Dendritic cell treated with granulocyte-macrophage colony-stimulating factor and Interleukin-4, amounts not matched to agents 40 ng/mL and 50 ng/mL, for 4 days (primary cell): ENCODE results near the gene TRPC4AP.

Experiments used
- H3K27ac Mint-ChIP-seq: one replicate; pipeline ENCODE4 v1.8.0; 2022; ENCODE audit warnings: mild to moderate bottlenecking, mixed read lengths
- H3K27me3 Mint-ChIP-seq: one replicate; pipeline ENCODE4 v1.8.0; 2022; ENCODE audit warnings: mild to moderate bottlenecking, mixed read lengths
- H3K36me3 Mint-ChIP-seq: one replicate; pipeline ENCODE4 v1.8.0; 2022; ENCODE audit warnings: low read depth, mixed read lengths
- H3K4me1 Mint-ChIP-seq: one replicate; pipeline ENCODE4 v1.8.0; 2022; ENCODE audit warnings: low read depth, mixed read lengths
- H3K4me3 Mint-ChIP-seq: one replicate; pipeline ENCODE4 v1.8.0; 2022; ENCODE audit warnings: mild to moderate bottlenecking, moderate library complexity, mixed read lengths
- H3K9me3 Mint-ChIP-seq: one replicate; pipeline ENCODE4 v1.8.0; 2022; ENCODE audit warnings: mixed read lengths
- intact Hi-C: fragments of 100-400 bp; cut with micrococcal nuclease; formaldehyde crosslinking; loops from one replicate; pipeline ENCODE4 v1.15.0; 2022

Gene TRPC4AP

GRCh38 chr20:34982270-34983088 lies 110.1 kb downstream of the TRPC4AP start:
- Mint-ChIP-seq H3K4me1 (no peaks in the 10 kb centered on the region), H3K4me3 (no peak overlapping the region), H3K27ac (no peak overlapping the region), H3K36me3 (no peaks in the 10 kb centered on the region), H3K9me3 (no peaks in the 10 kb centered on the region), H3K27me3 (peaks cover 31% of the 10 kb centered on the region)
- intact Hi-C loops, result no loop called here

DNA sequence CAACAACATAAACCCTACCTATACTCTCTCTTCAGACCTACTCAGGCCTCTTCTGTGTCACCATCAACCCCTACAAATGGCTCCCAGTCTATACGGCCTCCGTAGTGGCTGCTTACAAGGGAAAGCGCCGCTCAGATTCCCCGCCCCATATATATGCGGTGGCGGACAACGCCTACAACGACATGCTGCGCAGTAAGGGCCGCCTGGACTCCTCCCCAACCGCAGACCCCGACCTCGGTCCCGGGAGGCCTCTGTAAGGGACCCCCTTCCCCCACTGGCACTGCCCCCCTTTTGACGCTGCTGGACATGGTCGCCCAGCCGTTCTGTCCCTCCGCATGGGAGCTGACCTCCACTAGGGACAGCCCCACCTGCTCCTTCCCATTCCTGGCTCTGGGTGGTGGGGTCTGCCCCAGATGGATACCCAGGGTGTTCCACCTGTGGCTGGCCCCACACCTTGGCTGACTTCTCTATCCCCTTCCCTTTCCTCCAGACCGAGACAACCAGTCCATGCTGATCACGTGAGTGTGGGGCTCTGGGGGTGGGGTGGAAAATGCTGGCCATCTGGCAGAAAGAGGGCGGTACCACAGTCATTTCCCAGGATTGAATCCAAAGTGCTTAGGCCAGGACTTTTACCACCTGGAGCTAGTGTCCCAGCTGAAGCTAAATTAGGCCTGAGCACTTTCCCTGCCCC lies 111.9 kb downstream of the TRPC4AP start:
- no peaks in the 10 kb centered on the region for H3K4me1 Mint-ChIP-seq
- no peaks in the 10 kb centered on the region for H3K36me3 Mint-ChIP-seq
- peaks cover 23% of the 10 kb centered on the region for H3K27me3 Mint-ChIP-seq
- no peak overlapping the region for H3K27ac Mint-ChIP-seq
- no peak overlapping the region for H3K4me3 Mint-ChIP-seq
- no peaks in the 10 kb centered on the region for H3K9me3 Mint-ChIP-seq
- intact Hi-C loops, result no loop called here

GRCh38 chr20:34979366-34980153 lies 113.0 kb downstream of the TRPC4AP start:
- intact Hi-C loops, result no loop called here
- no peak overlapping the region for H3K4me3 Mint-ChIP-seq
- no peak overlapping the region for H3K27ac Mint-ChIP-seq
- H3K4me1 Mint-ChIP-seq, result no peaks in the 10 kb centered on the region
- H3K27me3 Mint-ChIP-seq, result peaks cover 15% of the 10 kb centered on the region
- H3K36me3 Mint-ChIP-seq, result no peaks in the 10 kb centered on the region
- H3K9me3 Mint-ChIP-seq, result no peaks in the 10 kb centered on the region

DNA sequence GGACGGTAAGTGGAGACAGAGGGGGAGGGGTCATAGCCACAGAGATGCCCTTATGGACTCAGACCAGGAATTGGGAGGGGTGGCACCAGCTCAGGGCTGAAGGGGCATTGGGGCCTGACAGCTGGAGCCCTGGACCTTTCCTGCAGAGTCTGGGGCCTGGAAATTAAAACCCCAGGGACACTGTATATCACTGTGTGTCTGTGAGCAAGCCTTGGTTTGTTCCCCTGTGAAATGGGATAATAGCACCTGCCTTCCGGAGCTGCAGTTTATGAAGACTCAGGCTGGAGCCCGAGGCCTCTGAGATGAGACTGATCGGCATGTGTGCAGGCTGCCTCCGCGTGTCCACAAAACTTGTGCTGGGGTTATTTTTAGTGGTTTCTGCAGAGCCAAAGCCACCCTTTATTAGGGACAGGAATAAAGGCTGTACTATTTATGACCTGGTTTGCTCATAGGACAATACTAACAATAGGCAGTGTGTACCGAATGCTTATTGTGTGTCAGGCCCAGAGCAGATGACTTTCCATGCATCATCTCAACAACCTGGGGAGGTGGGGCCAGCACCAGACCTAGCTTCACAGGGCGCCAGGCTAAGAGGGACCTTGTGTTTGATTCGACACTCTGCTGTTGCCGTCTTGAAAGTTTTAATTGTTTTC lies 114.4 kb downstream of the TRPC4AP start:
- H3K27me3 Mint-ChIP-seq, result peaks cover 2% of the 10 kb centered on the region
- H3K4me1 Mint-ChIP-seq, result no peaks in the 10 kb centered on the region
- no peak overlapping the region for H3K27ac Mint-ChIP-seq
- H3K36me3 Mint-ChIP-seq, result no peaks in the 10 kb centered on the region
- no peaks in the 10 kb centered on the region for H3K9me3 Mint-ChIP-seq
- intact Hi-C loops, result no loop called here
- H3K4me3 Mint-ChIP-seq, result no peak overlapping the region

DNA sequence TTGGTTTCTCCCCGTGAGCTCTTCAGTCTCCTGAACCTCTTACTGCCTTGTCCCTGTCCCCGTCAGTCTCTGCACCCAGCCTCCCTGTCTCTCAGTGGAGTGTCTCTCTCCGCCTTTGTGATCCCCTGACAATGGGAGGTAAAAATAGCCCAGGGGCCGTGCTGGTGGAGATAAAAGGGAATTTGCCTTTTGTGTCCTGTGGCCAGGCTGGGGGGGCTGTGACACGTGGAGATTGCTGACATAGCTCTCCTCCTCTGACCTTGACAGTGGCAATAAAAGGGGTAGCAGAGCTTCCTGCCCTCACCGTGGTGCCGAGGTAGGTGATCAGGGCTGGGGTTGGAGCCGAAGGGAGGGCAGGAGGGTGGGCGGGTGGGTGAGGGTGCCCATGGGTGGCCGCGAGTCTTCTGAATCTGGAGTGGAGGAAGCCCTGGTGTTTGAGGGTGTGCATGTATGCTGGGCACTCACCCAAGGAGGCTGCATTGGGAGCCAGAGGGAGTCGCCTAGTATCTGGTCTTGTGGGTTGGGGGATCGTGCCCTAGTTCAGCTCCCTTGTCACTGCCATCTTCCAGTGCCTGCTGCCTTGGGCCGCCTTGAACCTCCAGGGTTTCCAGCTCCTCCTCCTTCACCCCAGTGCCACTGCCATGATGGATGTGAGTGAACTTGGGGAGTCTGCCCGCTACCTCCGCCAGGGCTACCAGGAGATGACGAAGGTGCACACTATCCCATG lies 115.1 kb downstream of the TRPC4AP start:
- intact Hi-C loops, result no loop called here
- no peak overlapping the region for H3K27ac Mint-ChIP-seq

DNA sequence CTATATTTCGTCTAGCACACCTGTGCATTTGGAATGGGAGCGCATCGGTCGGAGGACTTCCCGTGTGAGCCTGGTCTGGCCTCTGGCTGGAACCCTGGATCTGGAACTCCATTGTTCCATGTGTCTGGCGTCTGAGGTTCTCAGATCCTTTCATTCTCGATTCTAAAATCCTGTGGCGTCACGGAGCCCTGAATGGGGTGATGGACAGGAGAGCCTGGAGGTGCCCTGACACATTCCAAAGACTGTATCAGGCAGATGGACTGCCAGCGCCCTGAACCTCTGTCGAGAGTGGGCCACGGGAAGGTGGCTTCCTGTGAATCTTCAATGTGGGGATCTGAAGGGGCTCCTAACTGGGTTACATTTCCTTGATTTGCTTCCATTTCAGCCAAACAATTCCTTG lies 116.3 kb downstream of the TRPC4AP start:
- Mint-ChIP-seq H3K4me3 (no peak overlapping the region), H3K9me3 (no peaks in the 10 kb centered on the region), H3K27me3 (peaks cover 1% of the 10 kb centered on the region), H3K27ac (no peak overlapping the region), H3K4me1 (no peaks in the 10 kb centered on the region), H3K36me3 (no peaks in the 10 kb centered on the region)
- intact Hi-C loops, result no loop called here

More for the DNA sequence above, 115.1 kb downstream of the TRPC4AP start:
- Mint-ChIP-seq H3K4me3 (no peak overlapping the region), H3K36me3 (no peaks in the 10 kb centered on the region), H3K27me3 (peaks cover 1% of the 10 kb centered on the region), H3K9me3 (no peaks in the 10 kb centered on the region), H3K4me1 (no peaks in the 10 kb centered on the region)

DNA sequence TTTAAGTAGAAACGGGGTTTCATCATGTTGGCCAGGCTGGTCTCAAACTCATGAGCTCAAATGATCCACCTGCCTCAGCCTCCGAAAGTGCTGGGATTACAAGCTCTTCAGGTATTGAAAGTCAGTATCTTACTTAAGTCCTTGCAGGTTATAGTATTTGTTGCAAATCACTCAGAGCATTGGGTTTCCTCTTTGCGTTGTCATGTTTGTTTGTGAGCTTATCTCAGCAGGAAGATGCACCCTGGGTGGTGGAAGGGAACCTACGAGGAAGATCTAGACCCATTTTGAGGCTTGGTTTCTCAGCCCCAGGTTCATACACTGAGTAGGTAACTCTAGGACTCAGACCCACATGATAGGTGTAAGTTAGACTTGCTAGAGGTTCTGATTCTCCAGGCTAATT lies 118.4 kb downstream of the TRPC4AP start:
- H3K4me1 Mint-ChIP-seq, result no peaks in the 10 kb centered on the region
- no peak overlapping the region for H3K27ac Mint-ChIP-seq

GRCh38 chr20:34971561-34972235 lies 120.9 kb downstream of the TRPC4AP start:
- H3K4me3 Mint-ChIP-seq, result no peak overlapping the region
- H3K36me3 Mint-ChIP-seq, result no peaks in the 10 kb centered on the region
- peaks cover 1% of the 10 kb centered on the region for H3K27me3 Mint-ChIP-seq
- no peak overlapping the region for H3K27ac Mint-ChIP-seq
- H3K4me1 Mint-ChIP-seq, result no peaks in the 10 kb centered on the region
- intact Hi-C loops, result no loop called here
- H3K9me3 Mint-ChIP-seq, result no peaks in the 10 kb centered on the region

More for the DNA sequence above, 118.4 kb downstream of the TRPC4AP start:
- Mint-ChIP-seq H3K36me3 (no peaks in the 10 kb centered on the region), H3K4me3 (no peak overlapping the region), H3K9me3 (no peaks in the 10 kb centered on the region), H3K27me3 (peaks cover 1% of the 10 kb centered on the region)
- intact Hi-C loops, result no loop called here

DNA sequence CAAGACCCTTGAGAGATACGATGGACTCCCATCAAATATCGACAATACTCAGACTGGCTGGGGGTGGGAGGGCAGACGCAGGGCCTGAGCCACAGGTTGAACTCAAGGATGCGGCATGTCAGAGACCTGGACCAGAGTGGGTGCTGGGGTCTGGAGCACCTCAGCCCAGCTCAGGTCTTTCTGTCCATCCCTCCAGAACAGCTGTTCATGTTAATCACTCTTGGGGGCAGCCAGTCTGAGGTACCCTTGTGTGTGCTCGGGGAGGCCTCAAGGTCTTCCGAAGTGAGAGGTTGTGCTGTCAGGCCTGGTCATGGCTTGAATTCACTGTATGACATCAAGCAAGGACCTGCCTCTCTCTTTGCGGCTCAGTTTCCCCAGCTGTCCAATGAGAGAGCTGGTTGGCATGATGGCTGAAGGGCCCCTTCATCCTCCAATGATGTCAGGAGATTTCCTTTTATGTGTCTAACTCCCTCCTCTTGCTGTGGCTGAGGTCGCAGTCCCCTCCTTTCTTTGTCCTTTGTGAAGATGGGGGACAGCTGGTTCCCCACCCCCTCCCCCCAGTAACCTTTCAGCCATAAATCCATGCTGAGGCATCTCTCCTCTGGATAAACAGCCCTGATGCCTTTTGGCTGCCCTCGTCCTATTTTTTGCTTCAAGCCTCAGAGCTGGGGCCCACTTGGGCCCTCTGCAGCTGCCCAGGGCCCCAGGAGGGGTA lies 121.6 kb downstream of the TRPC4AP start:
- Mint-ChIP-seq H3K36me3 (no peaks in the 10 kb centered on the region), H3K9me3 (no peaks in the 10 kb centered on the region), H3K27ac (no peak overlapping the region), H3K27me3 (peaks cover 1% of the 10 kb centered on the region), H3K4me1 (no peaks in the 10 kb centered on the region), H3K4me3 (no peak overlapping the region)
- intact Hi-C loops, result no loop called here

GRCh38 chr20:34970193-34970840 lies 122.3 kb downstream of the TRPC4AP start:
- no peak overlapping the region for H3K4me3 Mint-ChIP-seq
- no peaks in the 10 kb centered on the region for H3K36me3 Mint-ChIP-seq
- H3K4me1 Mint-ChIP-seq, result no peaks in the 10 kb centered on the region
- H3K9me3 Mint-ChIP-seq, result no peaks in the 10 kb centered on the region
- H3K27ac Mint-ChIP-seq, result no peak overlapping the region
- peaks cover 1% of the 10 kb centered on the region for H3K27me3 Mint-ChIP-seq
- intact Hi-C loops, result no loop called here

DNA sequence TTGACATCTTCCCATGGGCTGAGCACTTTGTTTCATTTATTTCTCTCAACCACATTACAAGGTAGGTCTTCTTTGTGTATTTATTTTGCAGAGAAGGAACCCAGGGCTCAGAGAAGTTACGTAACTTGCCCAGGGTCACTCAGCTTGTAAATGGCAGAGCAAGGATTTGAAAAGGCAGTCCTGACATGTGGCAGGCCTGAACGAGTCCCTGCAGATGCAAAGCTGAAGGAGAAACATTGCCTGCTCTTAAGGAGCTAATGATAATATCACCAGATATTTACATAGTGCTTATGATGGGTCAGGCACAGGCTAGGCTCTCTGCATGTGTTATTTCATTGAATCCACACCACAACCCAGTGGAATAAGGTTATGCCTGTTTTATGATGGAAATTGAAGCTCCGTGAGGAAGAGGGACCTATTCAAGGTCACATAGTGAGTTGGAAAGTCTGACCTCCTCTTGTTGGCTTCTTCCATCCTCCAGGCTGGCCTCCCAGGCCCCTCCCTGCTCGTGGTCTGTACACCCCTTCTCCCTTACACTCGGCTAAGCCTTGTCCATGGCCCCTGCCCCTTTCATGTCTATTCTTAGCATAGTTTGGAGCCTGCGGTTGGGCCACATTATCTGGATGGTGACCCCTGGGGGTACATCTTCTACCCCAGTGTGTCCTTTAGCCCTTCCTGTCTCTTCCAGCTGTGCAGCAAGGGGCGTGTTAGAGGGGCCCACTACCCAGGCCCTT lies 124.4 kb downstream of the TRPC4AP start:
- intact Hi-C loops, result no loop called here
- no peaks in the 10 kb centered on the region for H3K9me3 Mint-ChIP-seq
- H3K4me3 Mint-ChIP-seq, result no peak overlapping the region
- H3K4me1 Mint-ChIP-seq, result no peaks in the 10 kb centered on the region
- no peak overlapping the region for H3K27ac Mint-ChIP-seq
- H3K27me3 Mint-ChIP-seq, result no peaks in the 10 kb centered on the region
- H3K36me3 Mint-ChIP-seq, result no peaks in the 10 kb centered on the region
